ENCODE data around the gene GNLY. TPM values are rescaled to one million over a fixed set of nuclear protein-coding genes. Genes with fewer than 3 reads are reported as not detected.
A peak's percentile ranks its signal among the peaks of the same experiment; 100 is the strongest.

GNLY gene
- total and polyA plus RNA-seq, 9 of the 15 experiments (the other 6 are each of a cell fraction or from before 2014, with no cell fraction given): not detected

GRCh38 chr2:85697096-85697495 is 2.9 kb downstream of the GNLY start (continued):
- no peak for TF ChIP-seq MCM5 (IDR thresholded peaks at IDR 0.05; ENCODE audit: low read depth)

- in situ Hi-C loops (cut with MboI): no loop called here
- H3K4me2 ChIP-seq (ENCODE audit: insufficient read depth, low read length): no peak overlapping the region
These were observed 3.6 kb downstream of the GNLY start for GRCh38 chr2:85697716-85698115.

More at GRCh38 chr2:85697716-85698115, 3.6 kb downstream of the GNLY start:
- no peak overlapping the region for H3K4me3 ChIP-seq
- POLR2A ChIA-PET: no interaction called here
- no TSS peak for BruUV-seq (replicated peaks)
- DNase-seq (ENCODE audit: extremely low read depth in 1 of 4, low spot score in 3 of 4): no peak
- H3K9me3 ChIP-seq (replicated peaks; ENCODE audit: control insufficient read depth, insufficient read depth, low read depth, low read length): no peaks in the 10 kb centered on the region
- no peak for ATAC-seq
- peaks cover 0 to 9% of the 10 kb centered on the region in 2 experiments; a peak in 2 of 5 replicates for H3K4me1 ChIP-seq (replicated peaks in 1 of 2; ENCODE audit: control insufficient read depth in 2 of 2, insufficient read depth in 2 of 2, low read length in 2 of 2)
- H4K20me1 ChIP-seq (replicated peaks; ENCODE audit: control insufficient read depth, insufficient read depth, low read length): no peaks in the 10 kb centered on the region
- CTCF ChIA-PET (ENCODE audit: low intra/inter-chr PET ratio): no interaction called here
- no peaks in the 10 kb centered on the region for H3K79me2 ChIP-seq (ENCODE audit: control insufficient read depth, insufficient read depth, low read length)
- 0% methylated on average over 2 of the region's 2 CpGs for WGBS (ENCODE audit: insufficient coverage, low coverage, missing lambda C conversion rate)
- no peaks in the 10 kb centered on the region for H3K36me3 ChIP-seq (ENCODE audit: control insufficient read depth, insufficient read depth, low read length)
- peak; percentile 86 for TF ChIP-seq RBM25 (IDR thresholded peaks at IDR 0.05; ENCODE audit: low read depth, low read length, severe bottlenecking)
- TF ChIP-seq POLR2H (tag; IDR thresholded peaks at IDR 0.05; ENCODE audit: low read depth): no peak
- TF ChIP-seq RCOR1 (IDR thresholded peaks at IDR 0.05; ENCODE audit: borderline replicate concordance in 1 of 2, low read depth in 2 of 2, low read length in 2 of 2): 0 out of 4 replicates have a peak, but pooled peaks of 1 of the 2 experiments have one; percentile 56
- peak; percentile 85 for TF ChIP-seq BCOR (IDR thresholded peaks at IDR 0.05)
- peak; percentile 57 to 78 for TF ChIP-seq KDM1A (IDR thresholded peaks at IDR 0.05)
- no peak for TF ChIP-seq DACH1 (IDR thresholded peaks at IDR 0.05; ENCODE audit: partially characterized antibody)
- 0 out of 2 replicates have a peak, but pooled peaks have one; percentile 19 for TF ChIP-seq HDAC2 (IDR thresholded peaks at IDR 0.05)
- TF ChIP-seq ZNF445 (CRISPR knock-in tag; IDR thresholded peaks at IDR 0.05; ENCODE audit: low read depth): no peak
- no peak for TF ChIP-seq TFE3 (CRISPR knock-in tag; IDR thresholded peaks at IDR 0.05)
- peak; percentile 86 for TF ChIP-seq ZFP36 (IDR thresholded peaks at IDR 0.05; ENCODE audit: low read depth, low read length, partially characterized antibody)
- TF ChIP-seq ZNF561 (CRISPR knock-in tag; conservative IDR thresholded peaks at IDR 0.05): no peak
- H3K9ac ChIP-seq (ENCODE audit: insufficient read depth in 1 of 2, low read depth in 2 of 2, low read length in 2 of 2): no peak overlapping the region; a peak in 1 of 4 replicates
- H3K27ac ChIP-seq (ENCODE audit: extremely low read depth, low read depth, low read length): no peak overlapping the region
- peaks cover 0 to 12% of the 10 kb centered on the region in 2 experiments; a peak in 1 of 5 replicates for H3K27me3 ChIP-seq (ENCODE audit: control insufficient read depth in 2 of 2, insufficient read depth in 2 of 2, low read length in 2 of 2)
- FAIRE-seq: no peak
- no peak overlapping the region for H2AFZ ChIP-seq (ENCODE audit: low read depth, low read length)
- no peaks in the 10 kb centered on the region for H3K9me1 ChIP-seq (ENCODE audit: control insufficient read depth, insufficient read depth, low read length)
- intact Hi-C loops (cut with micrococcal nuclease): no loop called here
